Caco-2 (cell line): Measurements from ENCODE around the gene ESRRG. TPM values are rescaled to one million over a fixed set of nuclear protein-coding genes. Genes with fewer than 3 reads are reported as not detected.
"Not testable (repeated sequence)": the region's sequence is repeated elsewhere in the genome, so short reads cannot be mapped to it uniquely, and the experiment has no call there.

Experiments
- BruUV-seq: library from RNA; stranded (reverse); fragments of 400-500 nt; replicated peaks from 2 replicates; lab custom pipeline; 2021; lab: Mats Ljungman, UMichigan
- CTCF ChIA-PET: fragments of 300-600 bp; sonication (Branson Sonifier 250); formaldehyde crosslinking; loops from one replicate; lab custom pipeline; 2022; ENCODE audit warnings: antibody characterized with exemption; lab: Charles Lee
- POLR2A ChIA-PET: fragments of 300-600 bp; sonication (Branson Sonifier 250); formaldehyde crosslinking; loops from one replicate; lab custom pipeline; 2022; ENCODE audit warnings: antibody characterized with exemption; lab: Charles Lee
- DNase-seq, 2 experiments: peaks; one replicate each; pipeline versions ENCODE4 v3.0.0 to v3.0.0-alpha.2; 2020 to 2022
- H3K27me3 ChIP-seq: replicated peaks from 2 replicates; pipeline ENCODE4 v1.6.0; 2011; ENCODE audit warnings: low read length; ENCODE audit not compliant: control insufficient read depth, insufficient read depth
- H3K36me3 ChIP-seq: 2 replicates; pipeline ENCODE4 v1.5.1; 2011; ENCODE audit warnings: low read length; ENCODE audit not compliant: control insufficient read depth, insufficient read depth
- H3K4me1 ChIP-seq: fragments of 250-450 bp; sonication (Bioruptor Pico); 2 replicates; pipeline ENCODE4 v1.5.1; 2020; ENCODE audit warnings: mild to moderate bottlenecking
- H3K4me3 ChIP-seq: 2 replicates; pipeline ENCODE4 v1.5.1; 2011; ENCODE audit warnings: low read depth, mild to moderate bottlenecking, control low read depth, low read length
- H3K9me3 ChIP-seq: fragments of 250-450 bp; sonication (Bioruptor Pico); 2 replicates; pipeline ENCODE4 v1.5.1; 2020; ENCODE audit warnings: mild to moderate bottlenecking, moderate library complexity
- H3K27ac Mint-ChIP-seq: one replicate; pipeline ENCODE4 v1.8.0; 2022; ENCODE audit warnings: mixed read lengths; ENCODE audit not compliant: unreplicated experiment
- H3K27me3 Mint-ChIP-seq: one replicate; pipeline ENCODE4 v1.8.0; 2022; ENCODE audit warnings: mixed read lengths; ENCODE audit not compliant: insufficient read depth, unreplicated experiment
- H3K36me3 Mint-ChIP-seq: one replicate; pipeline ENCODE4 v1.8.0; 2022; ENCODE audit warnings: mild to moderate bottlenecking, mixed read lengths; ENCODE audit not compliant: insufficient read depth, unreplicated experiment
- H3K4me1 Mint-ChIP-seq: one replicate; pipeline ENCODE4 v1.8.0; 2022; ENCODE audit warnings: low read depth, mixed read lengths; ENCODE audit not compliant: unreplicated experiment
- H3K4me3 Mint-ChIP-seq: one replicate; pipeline ENCODE4 v1.8.0; 2022; ENCODE audit warnings: mild to moderate bottlenecking, moderate library complexity, mixed read lengths; ENCODE audit not compliant: unreplicated experiment
- H3K9me3 Mint-ChIP-seq: one replicate; pipeline ENCODE4 v1.8.0; 2022; ENCODE audit warnings: mixed read lengths; ENCODE audit not compliant: unreplicated experiment
- intact Hi-C: fragments of 100-400 bp; cut with micrococcal nuclease; formaldehyde crosslinking; loops from one replicate; pipeline ENCODE4 v1.10.0; 2022; ENCODE audit not compliant: unreplicated experiment
- total RNA-seq: library from RNA; stranded (reverse); gene quantifications from 2 replicates; pipeline ENCODE4 v1.2.3, GENCODE V29; 2022
- TF ChIP-seq, protein P1 (sequence below), 2 experiments: fragments of 200-600 bp in 1 of 2; IDR thresholded peaks; 1 replicate in 1 of 2; 2 replicates in 1 of 2; pipeline versions ENCODE4 v1.5.1 to v1.8.0; 2011 to 2022; ENCODE audit warnings: antibody characterized with exemption in 1 of 2, control low read depth in 1 of 2, inconsistent platforms in 1 of 2, low read depth in 1 of 2, low read length in 1 of 2, mild to moderate bottlenecking in 1 of 2, moderate library complexity in 1 of 2; ENCODE audit not compliant: insufficient read depth in 1 of 2, severe bottlenecking in 1 of 2, unreplicated experiment in 1 of 2

Gene ESRRG
- total RNA-seq, 1 experiment from 2014 or later = 6.6 TPM

DNA sequence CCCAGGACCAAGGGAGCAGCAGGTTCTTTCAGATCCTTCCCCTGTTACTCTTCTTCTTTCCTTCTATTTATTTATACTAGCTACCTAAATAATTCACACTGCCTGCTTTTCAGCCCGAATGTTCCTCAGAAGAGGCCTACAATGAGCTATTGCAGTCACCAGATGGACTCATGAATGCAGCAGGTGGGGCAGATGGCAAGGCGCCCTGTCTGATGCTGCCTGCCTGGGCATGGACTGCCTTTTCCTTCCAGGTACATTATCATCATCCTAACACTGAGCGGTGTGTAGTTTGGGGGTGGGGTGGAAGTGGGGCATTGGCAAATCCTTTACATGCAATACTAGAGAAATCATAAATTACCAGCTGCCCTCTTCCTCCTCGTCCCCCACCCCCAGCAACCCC is 17.6 kb downstream of the ESRRG start:
- no peaks in the 10 kb centered on the region for H3K27me3 Mint-ChIP-seq

DNA sequence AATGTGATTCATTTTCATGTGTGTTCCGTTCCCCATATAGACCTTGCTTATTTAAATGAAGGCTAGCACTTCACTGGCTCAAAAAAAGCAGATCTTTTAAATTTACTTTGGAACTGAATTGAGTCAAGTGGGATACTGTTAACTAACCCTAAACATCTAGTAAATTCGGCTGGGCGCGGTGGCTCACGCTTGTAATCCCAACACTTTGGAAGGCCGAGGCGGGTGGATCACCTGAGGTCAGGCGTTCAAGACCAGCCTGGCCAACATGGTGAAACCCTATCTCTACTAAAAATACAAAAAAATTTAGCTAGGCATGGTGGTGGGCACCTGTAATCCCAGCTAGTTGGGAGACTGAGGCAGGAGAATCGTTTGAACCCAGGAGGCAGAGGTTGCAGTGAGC is 19.2 kb downstream of the ESRRG start:
- DNase-seq, H3K4me3 ChIP-seq, CTCF ChIA-PET, H3K4me1 Mint-ChIP-seq, BruUV-seq, H3K27ac Mint-ChIP-seq, intact Hi-C loops, H3K36me3 ChIP-seq, H3K36me3 Mint-ChIP-seq, H3K9me3 Mint-ChIP-seq, H3K4me1 ChIP-seq, H3K27me3 Mint-ChIP-seq, H3K27me3 ChIP-seq, H3K4me3 Mint-ChIP-seq, H3K9me3 ChIP-seq: not testable (repeated sequence)
- POLR2A ChIA-PET = interaction anchor here (0.6 kb wide), 1 partner anchor 651 kb away, joined by 4 read pairs; no protein-coding TSS in a partner anchor

More for the DNA sequence above, 17.6 kb downstream of the ESRRG start:
- no peak overlapping the region for H3K27ac Mint-ChIP-seq
- BruUV-seq = no TSS peak
- intact Hi-C loops = no loop called here
- Histone ChIP-seq H3K4me1 (no peaks in the 10 kb centered on the region), H3K27me3 (no peaks in the 10 kb centered on the region), H3K36me3 (no peaks in the 10 kb centered on the region), H3K4me3 (no peak overlapping the region), H3K9me3 (no peaks in the 10 kb centered on the region)
- H3K36me3 Mint-ChIP-seq = no peaks in the 10 kb centered on the region
- no peaks in the 10 kb centered on the region for H3K9me3 Mint-ChIP-seq
- H3K4me1 Mint-ChIP-seq = peaks cover 5% of the 10 kb centered on the region
- TF ChIP-seq, protein P1, sequence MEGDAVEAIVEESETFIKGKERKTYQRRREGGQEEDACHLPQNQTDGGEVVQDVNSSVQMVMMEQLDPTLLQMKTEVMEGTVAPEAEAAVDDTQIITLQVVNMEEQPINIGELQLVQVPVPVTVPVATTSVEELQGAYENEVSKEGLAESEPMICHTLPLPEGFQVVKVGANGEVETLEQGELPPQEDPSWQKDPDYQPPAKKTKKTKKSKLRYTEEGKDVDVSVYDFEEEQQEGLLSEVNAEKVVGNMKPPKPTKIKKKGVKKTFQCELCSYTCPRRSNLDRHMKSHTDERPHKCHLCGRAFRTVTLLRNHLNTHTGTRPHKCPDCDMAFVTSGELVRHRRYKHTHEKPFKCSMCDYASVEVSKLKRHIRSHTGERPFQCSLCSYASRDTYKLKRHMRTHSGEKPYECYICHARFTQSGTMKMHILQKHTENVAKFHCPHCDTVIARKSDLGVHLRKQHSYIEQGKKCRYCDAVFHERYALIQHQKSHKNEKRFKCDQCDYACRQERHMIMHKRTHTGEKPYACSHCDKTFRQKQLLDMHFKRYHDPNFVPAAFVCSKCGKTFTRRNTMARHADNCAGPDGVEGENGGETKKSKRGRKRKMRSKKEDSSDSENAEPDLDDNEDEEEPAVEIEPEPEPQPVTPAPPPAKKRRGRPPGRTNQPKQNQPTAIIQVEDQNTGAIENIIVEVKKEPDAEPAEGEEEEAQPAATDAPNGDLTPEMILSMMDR (IDR thresholded peaks at IDR 0.05; ENCODE audit: insufficient read depth in 1 of 2, low read depth in 1 of 2, low read length in 1 of 2, severe bottlenecking in 1 of 2, unreplicated experiment in 1 of 2) = no peak
- DNase-seq = no peak
- CTCF ChIA-PET = no interaction called here
- POLR2A ChIA-PET = no interaction called here
- H3K4me3 Mint-ChIP-seq = no peak overlapping the region

- Histone ChIP-seq H3K9me3 (no peaks in the 10 kb centered on the region), H3K4me1 (no peaks in the 10 kb centered on the region), H3K36me3 (no peaks in the 10 kb centered on the region), H3K27me3 (no peaks in the 10 kb centered on the region), H3K4me3 (no peak overlapping the region)
- H3K9me3 Mint-ChIP-seq = no peaks in the 10 kb centered on the region
- no peak overlapping the region for H3K4me3 Mint-ChIP-seq
- TF ChIP-seq, protein P1 (IDR thresholded peaks at IDR 0.05; ENCODE audit: insufficient read depth in 1 of 2, low read depth in 1 of 2, low read length in 1 of 2, severe bottlenecking in 1 of 2, unreplicated experiment in 1 of 2) = no peak
- no peak for DNase-seq
- peaks cover 5% of the 10 kb centered on the region for H3K4me1 Mint-ChIP-seq
- CTCF ChIA-PET = no interaction called here
- intact Hi-C loops = no loop called here
- POLR2A ChIA-PET = no interaction called here
- no peaks in the 10 kb centered on the region for H3K27me3 Mint-ChIP-seq
- no TSS peak for BruUV-seq
- no peak overlapping the region for H3K27ac Mint-ChIP-seq
- no peaks in the 10 kb centered on the region for H3K36me3 Mint-ChIP-seq
Measured at GRCh38 chr1:216702170-216702569, 21.1 kb downstream of the ESRRG start.

GRCh38 chr1:216700779-216701178 is 22.4 kb downstream of the ESRRG start:
- Histone ChIP-seq H3K27me3 (no peaks in the 10 kb centered on the region), H3K4me1 (no peaks in the 10 kb centered on the region), H3K9me3 (no peaks in the 10 kb centered on the region), H3K4me3 (no peak overlapping the region), H3K36me3 (no peaks in the 10 kb centered on the region)
- CTCF ChIA-PET = no interaction called here
- H3K36me3 Mint-ChIP-seq = no peaks in the 10 kb centered on the region
- H3K27me3 Mint-ChIP-seq = no peaks in the 10 kb centered on the region
- no peaks in the 10 kb centered on the region for H3K9me3 Mint-ChIP-seq
- intact Hi-C loops = no loop called here
- peaks cover 5% of the 10 kb centered on the region for H3K4me1 Mint-ChIP-seq
- no TSS peak for BruUV-seq
- H3K4me3 Mint-ChIP-seq = no peak overlapping the region
- TF ChIP-seq, protein P1 (IDR thresholded peaks at IDR 0.05; ENCODE audit: insufficient read depth in 1 of 2, low read depth in 1 of 2, low read length in 1 of 2, severe bottlenecking in 1 of 2, unreplicated experiment in 1 of 2) = no peak
- DNase-seq = no peak
- POLR2A ChIA-PET = no interaction called here
- no peak overlapping the region for H3K27ac Mint-ChIP-seq
